ENCODE results near the gene MAN1C1. TPM values are rescaled to one million over a fixed set of nuclear protein-coding genes. Genes with fewer than 3 reads are reported as not detected.

The MAN1C1 gene
- total RNA-seq, 1 donor from 2014 or later, result 29.1 TPM

- peaks cover 4% of the 10 kb centered on the region for H3K4me1 Mint-ChIP-seq (ENCODE audit: unreplicated experiment)
- peak; percentile 78 for TF ChIP-seq CTCF (IDR thresholded peaks at IDR 0.05; ENCODE audit: unreplicated experiment)
- H3K9me3 Mint-ChIP-seq (ENCODE audit: unreplicated experiment), result no peaks in the 10 kb centered on the region
- H3K4me3 Mint-ChIP-seq (ENCODE audit: unreplicated experiment), result no peak overlapping the region
- no peak overlapping the region for H3K27ac Mint-ChIP-seq (ENCODE audit: unreplicated experiment)
- H3K27me3 Mint-ChIP-seq (ENCODE audit: unreplicated experiment), result peaks cover 12% of the 10 kb centered on the region
- H3K36me3 Mint-ChIP-seq (ENCODE audit: low read depth, unreplicated experiment), result no peaks in the 10 kb centered on the region
- peak; percentile 74 for DNase-seq (ENCODE audit: low spot score)
Measured at GRCh38 chr1:25572708-25573590, 43.6 kb upstream of the MAN1C1 start.

- no peak for TF ChIP-seq CTCF (IDR thresholded peaks at IDR 0.05; ENCODE audit: unreplicated experiment)
- Mint-ChIP-seq H3K36me3 (ENCODE audit: low read depth, unreplicated experiment) (no peaks in the 10 kb centered on the region), H3K4me3 (ENCODE audit: unreplicated experiment) (no peak overlapping the region), H3K27ac (ENCODE audit: unreplicated experiment) (no peak overlapping the region), H3K9me3 (ENCODE audit: unreplicated experiment) (no peaks in the 10 kb centered on the region), H3K4me1 (ENCODE audit: unreplicated experiment) (no peaks in the 10 kb centered on the region), H3K27me3 (ENCODE audit: unreplicated experiment) (peaks cover 8% of the 10 kb centered on the region)
- DNase-seq (ENCODE audit: low spot score), result no peak
Measured at GRCh38 chr1:25573591-25573930, 43.0 kb upstream of the MAN1C1 start.

GRCh38 chr1:25573961-25574360 lies 42.6 kb upstream of the MAN1C1 start:
- Mint-ChIP-seq H3K27me3 (ENCODE audit: unreplicated experiment) (peaks cover 10% of the 10 kb centered on the region), H3K36me3 (ENCODE audit: low read depth, unreplicated experiment) (no peaks in the 10 kb centered on the region), H3K4me3 (ENCODE audit: unreplicated experiment) (no peak overlapping the region), H3K9me3 (ENCODE audit: unreplicated experiment) (no peaks in the 10 kb centered on the region), H3K27ac (ENCODE audit: unreplicated experiment) (no peak overlapping the region), H3K4me1 (ENCODE audit: unreplicated experiment) (no peaks in the 10 kb centered on the region)
- no peak for DNase-seq (ENCODE audit: low spot score)
- no peak for TF ChIP-seq CTCF (IDR thresholded peaks at IDR 0.05; ENCODE audit: unreplicated experiment)

GRCh38 chr1:25575191-25575590 lies 41.4 kb upstream of the MAN1C1 start:
- no peaks in the 10 kb centered on the region for H3K4me1 Mint-ChIP-seq (ENCODE audit: unreplicated experiment)
- peaks cover 7% of the 10 kb centered on the region for H3K27me3 Mint-ChIP-seq (ENCODE audit: unreplicated experiment)
- H3K9me3 Mint-ChIP-seq (ENCODE audit: unreplicated experiment), result no peaks in the 10 kb centered on the region
- H3K4me3 Mint-ChIP-seq (ENCODE audit: unreplicated experiment), result no peak overlapping the region
- TF ChIP-seq CTCF (IDR thresholded peaks at IDR 0.05; ENCODE audit: unreplicated experiment), result no peak
- H3K27ac Mint-ChIP-seq (ENCODE audit: unreplicated experiment), result no peak overlapping the region
- no peaks in the 10 kb centered on the region for H3K36me3 Mint-ChIP-seq (ENCODE audit: low read depth, unreplicated experiment)
- DNase-seq (ENCODE audit: low spot score), result no peak

GRCh38 chr1:25576459-25577133 lies 40.0 kb upstream of the MAN1C1 start:
- peaks cover 5% of the 10 kb centered on the region for H3K4me1 Mint-ChIP-seq (ENCODE audit: unreplicated experiment)
- no peak for DNase-seq (ENCODE audit: low spot score)
- H3K9me3 Mint-ChIP-seq (ENCODE audit: unreplicated experiment), result no peaks in the 10 kb centered on the region
- TF ChIP-seq CTCF (IDR thresholded peaks at IDR 0.05; ENCODE audit: unreplicated experiment), result no peak
- H3K36me3 Mint-ChIP-seq (ENCODE audit: low read depth, unreplicated experiment), result no peaks in the 10 kb centered on the region
- no peak overlapping the region for H3K27ac Mint-ChIP-seq (ENCODE audit: unreplicated experiment)
- no peak overlapping the region for H3K4me3 Mint-ChIP-seq (ENCODE audit: unreplicated experiment)
- H3K27me3 Mint-ChIP-seq (ENCODE audit: unreplicated experiment), result peaks cover 6% of the 10 kb centered on the region

All from endothelial cell (in vitro differentiated cells).